ENCODE results near the gene ZFHX3. TPM values are rescaled to one million over a fixed set of nuclear protein-coding genes. Genes with fewer than 3 reads are reported as not detected.
A peak's percentile ranks its signal among the peaks of the same experiment; 100 is the strongest.

ZFHX3 gene
- total and polyA plus RNA-seq, 2 donors from 2014 or later, result 2.3 to 29.3 TPM

- Histone ChIP-seq H3K9me3 (ENCODE audit: control insufficient read depth in 2 of 3, insufficient read depth in 1 of 3, low read length in 3 of 3) (no peaks in the 10 kb centered on the region), H3K36me3 (ENCODE audit: control insufficient read depth in 2 of 3, insufficient read depth in 3 of 3, low read length in 3 of 3) (no peaks in the 10 kb centered on the region), H3K27ac (ENCODE audit: low read depth in 2 of 2, low read length in 2 of 2) (no peak overlapping the region), H3K27me3 (ENCODE audit: control insufficient read depth, insufficient read depth, low read length) (no peaks in the 10 kb centered on the region), H3K9ac (ENCODE audit: low read length in 3 of 3) (no peak overlapping the region), H3K4me1 (ENCODE audit: control insufficient read depth in 2 of 3, insufficient read depth in 2 of 3, low read depth in 1 of 3, low read length in 3 of 3) (peaks cover 0 to 8% (median 3%) of the 10 kb centered on the region in 3 donors), H3K4me3 (ENCODE audit: low read length in 3 of 3) (no peak overlapping the region)
- intact Hi-C loops (cut with DNase I), result no loop called here
- DNase-seq (no peak), FAIRE-seq (no peak)
- no peak for TF ChIP-seq CTCF (IDR thresholded peaks at IDR 0.05; ENCODE audit: borderline replicate concordance, extremely low read depth, insufficient read depth)
These were observed 47.7 kb downstream of the ZFHX3 start for GRCh38 chr16:73000020-73000906.

- no peak for DNase-seq
- H3K9me3 ChIP-seq (ENCODE audit: control insufficient read depth in 2 of 3, insufficient read depth in 1 of 3, low read length in 3 of 3), result no peaks in the 10 kb centered on the region
- H3K27ac ChIP-seq (ENCODE audit: low read depth in 2 of 2, low read length in 2 of 2), result no peak overlapping the region
- intact Hi-C loops (cut with DNase I), result no loop called here
- no peaks in the 10 kb centered on the region for H3K36me3 ChIP-seq (ENCODE audit: control insufficient read depth in 2 of 3, insufficient read depth in 3 of 3, low read length in 3 of 3)
- peaks cover 0 to 9% (median 8%) of the 10 kb centered on the region in 3 donors for H3K4me1 ChIP-seq (ENCODE audit: control insufficient read depth in 2 of 3, insufficient read depth in 2 of 3, low read depth in 1 of 3, low read length in 3 of 3)
- no peak for TF ChIP-seq CTCF (IDR thresholded peaks at IDR 0.05; ENCODE audit: borderline replicate concordance, extremely low read depth, insufficient read depth)
- no peak for FAIRE-seq
- no peak overlapping the region for H3K4me3 ChIP-seq (ENCODE audit: low read length in 3 of 3)
- H3K27me3 ChIP-seq (ENCODE audit: control insufficient read depth, insufficient read depth, low read length), result no peaks in the 10 kb centered on the region
- no peak overlapping the region for H3K9ac ChIP-seq (ENCODE audit: low read length in 3 of 3)
These were observed 48.3 kb downstream of the ZFHX3 start for GRCh38 chr16:72999541-73000019.

- intact Hi-C loops (cut with DNase I), result no loop called here
- Histone ChIP-seq H3K4me3 (ENCODE audit: low read length in 3 of 3) (no peak overlapping the region), H3K9ac (ENCODE audit: low read length in 3 of 3) (no peak overlapping the region), H3K27ac (ENCODE audit: low read depth in 2 of 2, low read length in 2 of 2) (no peak overlapping the region), H3K36me3 (ENCODE audit: control insufficient read depth in 2 of 3, insufficient read depth in 3 of 3, low read length in 3 of 3) (no peaks in the 10 kb centered on the region), H3K27me3 (ENCODE audit: control insufficient read depth, insufficient read depth, low read length) (no peaks in the 10 kb centered on the region), H3K9me3 (ENCODE audit: control insufficient read depth in 2 of 3, insufficient read depth in 1 of 3, low read length in 3 of 3) (no peaks in the 10 kb centered on the region), H3K4me1 (ENCODE audit: control insufficient read depth in 2 of 3, insufficient read depth in 2 of 3, low read depth in 1 of 3, low read length in 3 of 3) (peaks cover 0 to 12% (median 9%) of the 10 kb centered on the region in 3 donors)
- DNase-seq (peak in 3 of 5 donors; percentile 64 to 78 (median 76)), FAIRE-seq (no peak)
- TF ChIP-seq CTCF (IDR thresholded peaks at IDR 0.05; ENCODE audit: borderline replicate concordance, extremely low read depth, insufficient read depth), result no peak
These were observed 50.8 kb downstream of the ZFHX3 start for GRCh38 chr16:72997141-72997542.

All from kidney (tissue), 14 donors.